Left renal pelvis (tissue), 4 donors: Measurements from ENCODE around the gene DNAJA4. TPM values are rescaled to one million over a fixed set of nuclear protein-coding genes. Genes with fewer than 3 reads are reported as not detected.

Experiments
- polyA plus RNA-seq, 4 donors: library from polyadenylated mRNA; unstranded; fragments of 120-200 nt; gene quantifications; one replicate each; pipeline ENCODE4 v1.2.1, GENCODE V29; 2013; ENCODE audit not compliant: insufficient read length in 4 of 4

DNAJA4 gene
- polyA plus RNA-seq, 4 donors, result 21.2 to 28.4 (median 25.4) TPM

Other genes starting within 250 kb of the DNAJA4 start
- gene TBC1D2B, start 186.9 kb upstream of the DNAJA4 start, polyA plus RNA-seq, result 10 to 100 TPM; 30.1 to 45.4 (median 31.3) TPM
- gene SH2D7, start 172.0 kb upstream of the DNAJA4 start, polyA plus RNA-seq, result under 1 TPM; 0.33 to 0.80 (median 0.57) TPM
- 10 to 100 TPM; 15.6 to 30.5 (median 29.3) TPM for gene CIB2, start 133.1 kb upstream of the DNAJA4 start, polyA plus RNA-seq
- 10 to 100 TPM; 38.0 to 58.9 (median 58.0) TPM for gene IDH3A, start 115.2 kb upstream of the DNAJA4 start, polyA plus RNA-seq
- 1 to 10 TPM in 3 of 4 donors, under 1 TPM in 1; 0.73 to 1.7 (median 1.2) TPM for gene ACSBG1, start 30.0 kb upstream of the DNAJA4 start, polyA plus RNA-seq
- 100 to 1,000 TPM in 3 of 4 donors, 10 to 100 TPM in 1; 90.0 to 113 (median 106) TPM for gene SKIC8, start 35.0 kb downstream of the DNAJA4 start, polyA plus RNA-seq
- 10 to 100 TPM; 52.3 to 65.6 (median 58.7) TPM for gene CRABP1, start 75.8 kb downstream of the DNAJA4 start, polyA plus RNA-seq
- gene IREB2, start 173.7 kb downstream of the DNAJA4 start, polyA plus RNA-seq, result 10 to 100 TPM; 63.6 to 66.8 (median 65.6) TPM
- gene HYKK, start 243.0 kb downstream of the DNAJA4 start, polyA plus RNA-seq, result 1 to 10 TPM; 7.1 to 9.1 (median 8.3) TPM